ENCODE data around the gene IQCF5. TPM values are rescaled to one million over a fixed set of nuclear protein-coding genes. Genes with fewer than 3 reads are reported as not detected.

Gene IQCF5
- total RNA-seq, 1 donor, result not detected

- Histone ChIP-seq H3K79me2 (ENCODE audit: insufficient read depth, low read length) (no peaks in the 10 kb centered on the region), H3K36me3 (ENCODE audit: insufficient read depth, low read length) (no peaks in the 10 kb centered on the region), H3K4me2 (ENCODE audit: insufficient read depth, low read length) (no peak overlapping the region), H3K27ac (ENCODE audit: low read depth, low read length) (no peak overlapping the region), H3K9me3 (ENCODE audit: low read depth, low read length) (no peaks in the 10 kb centered on the region), H3K4me3 (ENCODE audit: insufficient read depth, low read length) (no peak overlapping the region), H4K20me1 (ENCODE audit: insufficient read depth, low read length) (no peaks in the 10 kb centered on the region), H3K27me3 (ENCODE audit: insufficient read depth, low read length) (peaks cover 6% of the 10 kb centered on the region), H2AFZ (ENCODE audit: low read length) (no peak overlapping the region), H3K4me1 (ENCODE audit: insufficient read depth, low read length) (no peaks in the 10 kb centered on the region)
- no peak for DNase-seq (ENCODE audit: insufficient read length, low spot score, missing footprints)
- no peak for TF ChIP-seq CTCF (IDR thresholded peaks at IDR 0.05; ENCODE audit: extremely low read depth, low read depth, low read length)
Measured at GRCh38 chr3:51874889-51875288, 512 bp downstream of the IQCF5 start.

GRCh38 chr3:51874411-51874810 is 990 bp downstream of the IQCF5 start:
- Histone ChIP-seq H2AFZ (ENCODE audit: low read length) (no peak overlapping the region), H3K4me1 (ENCODE audit: insufficient read depth, low read length) (no peaks in the 10 kb centered on the region), H3K27ac (ENCODE audit: low read depth, low read length) (no peak overlapping the region), H3K4me3 (ENCODE audit: insufficient read depth, low read length) (no peak overlapping the region), H3K4me2 (ENCODE audit: insufficient read depth, low read length) (no peak overlapping the region), H3K79me2 (ENCODE audit: insufficient read depth, low read length) (no peaks in the 10 kb centered on the region), H3K27me3 (ENCODE audit: insufficient read depth, low read length) (peaks cover 6% of the 10 kb centered on the region), H3K9me3 (ENCODE audit: low read depth, low read length) (no peaks in the 10 kb centered on the region), H3K36me3 (ENCODE audit: insufficient read depth, low read length) (no peaks in the 10 kb centered on the region), H4K20me1 (ENCODE audit: insufficient read depth, low read length) (no peaks in the 10 kb centered on the region)
- no peak for TF ChIP-seq CTCF (IDR thresholded peaks at IDR 0.05; ENCODE audit: extremely low read depth, low read depth, low read length)
- no peak for DNase-seq (ENCODE audit: insufficient read length, low spot score, missing footprints)

- no peaks in the 10 kb centered on the region for H3K36me3 ChIP-seq (ENCODE audit: insufficient read depth, low read length)
- DNase-seq (ENCODE audit: insufficient read length, low spot score, missing footprints), result no peak
- H3K4me3 ChIP-seq (ENCODE audit: insufficient read depth, low read length), result no peak overlapping the region
- H3K9me3 ChIP-seq (ENCODE audit: low read depth, low read length), result no peaks in the 10 kb centered on the region
- H3K27ac ChIP-seq (ENCODE audit: low read depth, low read length), result no peak overlapping the region
- no peaks in the 10 kb centered on the region for H4K20me1 ChIP-seq (ENCODE audit: insufficient read depth, low read length)
- no peak for TF ChIP-seq CTCF (IDR thresholded peaks at IDR 0.05; ENCODE audit: extremely low read depth, low read depth, low read length)
- no peak overlapping the region for H2AFZ ChIP-seq (ENCODE audit: low read length)
- no peaks in the 10 kb centered on the region for H3K4me1 ChIP-seq (ENCODE audit: insufficient read depth, low read length)
- no peaks in the 10 kb centered on the region for H3K79me2 ChIP-seq (ENCODE audit: insufficient read depth, low read length)
- peaks cover 4% of the 10 kb centered on the region for H3K27me3 ChIP-seq (ENCODE audit: insufficient read depth, low read length)
- no peak overlapping the region for H3K4me2 ChIP-seq (ENCODE audit: insufficient read depth, low read length)
Measured at GRCh38 chr3:51873876-51874275, 1.5 kb downstream of the IQCF5 start.

- no peak overlapping the region for H3K4me2 ChIP-seq (ENCODE audit: insufficient read depth, low read length)
- no peaks in the 10 kb centered on the region for H3K4me1 ChIP-seq (ENCODE audit: insufficient read depth, low read length)
- no peak overlapping the region for H3K4me3 ChIP-seq (ENCODE audit: insufficient read depth, low read length)
- H3K27me3 ChIP-seq (ENCODE audit: insufficient read depth, low read length), result no peaks in the 10 kb centered on the region
- no peaks in the 10 kb centered on the region for H3K9me3 ChIP-seq (ENCODE audit: low read depth, low read length)
- H3K27ac ChIP-seq (ENCODE audit: low read depth, low read length), result no peak overlapping the region
- TF ChIP-seq CTCF (IDR thresholded peaks at IDR 0.05; ENCODE audit: extremely low read depth, low read depth, low read length), result no peak
- no peaks in the 10 kb centered on the region for H4K20me1 ChIP-seq (ENCODE audit: insufficient read depth, low read length)
- no peak overlapping the region for H2AFZ ChIP-seq (ENCODE audit: low read length)
- H3K36me3 ChIP-seq (ENCODE audit: insufficient read depth, low read length), result no peaks in the 10 kb centered on the region
- no peak for DNase-seq (ENCODE audit: insufficient read length, low spot score, missing footprints)
- no peaks in the 10 kb centered on the region for H3K79me2 ChIP-seq (ENCODE audit: insufficient read depth, low read length)
Measured at GRCh38 chr3:51873253-51873766, 2.1 kb downstream of the IQCF5 start.

Measured in osteoblast (primary cell).